GM23338 (cell line): ENCODE measurements around the gene ATP1B4.

Experiments
- CREB1 ChIP-seq: fragments of 250-450 bp; sonication (Bioruptor Pico); IDR thresholded peaks from 2 replicates; pipeline ENCODE4 v1.5.0; 2020; ENCODE audit warnings: low read depth, mild to moderate bottlenecking, moderate library complexity
- CTCF ChIP-seq, 2 experiments: fragments of 200-600 bp in 1 of 2; sonication (generic) in 1 of 2; conservative IDR thresholded peaks; 2 replicates each; pipeline versions ENCODE4 v1.5.1 to v1.6.1; 2016 to 2017; ENCODE audit warnings: antibody characterized with exemption in 2 of 2, low read depth in 2 of 2, mild to moderate bottlenecking in 2 of 2, moderate library complexity in 1 of 2
- EZH2 ChIP-seq: fragments of 200-600 bp; sonication (generic); IDR thresholded peaks from one replicate; pipeline ENCODE4 v1.8.0; 2017; ENCODE audit warnings: antibody characterized with exemption, mild to moderate bottlenecking, low read depth; ENCODE audit not compliant: unreplicated experiment
- EZH2phosphoT487 ChIP-seq: fragments of 200-600 bp; sonication (generic); IDR thresholded peaks from one replicate; pipeline ENCODE4 v1.8.1; 2018; ENCODE audit warnings: antibody characterized with exemption; ENCODE audit not compliant: unreplicated experiment
- POLR2AphosphoS5 ChIP-seq: IDR thresholded peaks from 2 replicates; pipeline ENCODE4 v1.6.1; 2016; ENCODE audit warnings: antibody characterized with exemption, low read depth
- REST ChIP-seq: IDR thresholded peaks from one replicate; pipeline ENCODE4 v1.6.1; 2018; ENCODE audit warnings: antibody characterized with exemption; ENCODE audit not compliant: unreplicated experiment

- TF ChIP-seq CTCF (conservative IDR thresholded peaks at IDR 0.05; ENCODE audit: low read depth in 2 of 2) = no peak
- no peak for TF ChIP-seq EZH2
- TF ChIP-seq CREB1 (CRISPR knock-in tag) = no peak
- no peak for TF ChIP-seq POLR2AphosphoS5
- TF ChIP-seq EZH2phosphoT487 = no peak
- TF ChIP-seq REST = no peak
Observed at GRCh38 chrX:120315776-120316175, 46.1 kb upstream of the ATP1B4 start.
